ENCODE measurements around the gene CCDC175. TPM values are rescaled to one million over a fixed set of nuclear protein-coding genes. Genes with fewer than 3 reads are reported as not detected.
A peak's percentile ranks its signal among the peaks of the same experiment; 100 is the strongest.

Gene CCDC175
- total RNA-seq, 1 experiment from 2014 or later = not detected

GRCh38 chr14:59510001-59510400 is 66.6 kb downstream of the CCDC175 start:
- ChIA-PET POLR2A (ENCODE audit: unreplicated experiment) (no interaction called here), CTCF (interaction anchor here (0.5 kb wide), 1 partner anchor 195 kb away, joined by 6 read pairs; no protein-coding TSS in a partner anchor)
- H3K4me1 ChIP-seq (ENCODE audit: insufficient read depth, low read length) = peaks cover 7% of the 10 kb centered on the region
- H3K36me3 ChIP-seq (ENCODE audit: low read depth, low read length) = no peaks in the 10 kb centered on the region
- H3K27ac ChIP-seq (ENCODE audit: low read length) = no peak overlapping the region
- intact Hi-C loops (cut with micrococcal nuclease) = no loop called here
- H2AFZ ChIP-seq (ENCODE audit: low read length) = no peak overlapping the region
- H3K9me2 ChIP-seq (replicated peaks; ENCODE audit: low read length) = no peaks in the 10 kb centered on the region
- no peak for ATAC-seq
- TF ChIP-seq EZH2 (IDR thresholded peaks at IDR 0.05; ENCODE audit: low read length, unreplicated experiment) = no peak
- TF ChIP-seq, protein P1, sequence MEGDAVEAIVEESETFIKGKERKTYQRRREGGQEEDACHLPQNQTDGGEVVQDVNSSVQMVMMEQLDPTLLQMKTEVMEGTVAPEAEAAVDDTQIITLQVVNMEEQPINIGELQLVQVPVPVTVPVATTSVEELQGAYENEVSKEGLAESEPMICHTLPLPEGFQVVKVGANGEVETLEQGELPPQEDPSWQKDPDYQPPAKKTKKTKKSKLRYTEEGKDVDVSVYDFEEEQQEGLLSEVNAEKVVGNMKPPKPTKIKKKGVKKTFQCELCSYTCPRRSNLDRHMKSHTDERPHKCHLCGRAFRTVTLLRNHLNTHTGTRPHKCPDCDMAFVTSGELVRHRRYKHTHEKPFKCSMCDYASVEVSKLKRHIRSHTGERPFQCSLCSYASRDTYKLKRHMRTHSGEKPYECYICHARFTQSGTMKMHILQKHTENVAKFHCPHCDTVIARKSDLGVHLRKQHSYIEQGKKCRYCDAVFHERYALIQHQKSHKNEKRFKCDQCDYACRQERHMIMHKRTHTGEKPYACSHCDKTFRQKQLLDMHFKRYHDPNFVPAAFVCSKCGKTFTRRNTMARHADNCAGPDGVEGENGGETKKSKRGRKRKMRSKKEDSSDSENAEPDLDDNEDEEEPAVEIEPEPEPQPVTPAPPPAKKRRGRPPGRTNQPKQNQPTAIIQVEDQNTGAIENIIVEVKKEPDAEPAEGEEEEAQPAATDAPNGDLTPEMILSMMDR (conservative IDR thresholded peaks at IDR 0.05; ENCODE audit: low read depth, low read length) = no peak
- TF ChIP-seq EZH2phosphoT487 (IDR thresholded peaks at IDR 0.05; ENCODE audit: borderline replicate concordance, low read length) = no peak
- no peaks in the 10 kb centered on the region for H4K20me1 ChIP-seq (ENCODE audit: low read length)
- H3K79me2 ChIP-seq (ENCODE audit: low read length) = no peaks in the 10 kb centered on the region
- DNase-seq = no peak
- H3K9ac ChIP-seq (ENCODE audit: low read length) = no peak overlapping the region
- H3K9me3 ChIP-seq (ENCODE audit: low read length) = no peaks in the 10 kb centered on the region
- no peak overlapping the region for H3K4me2 ChIP-seq (ENCODE audit: low read length)
- no peaks in the 10 kb centered on the region for H3F3A ChIP-seq (ENCODE audit: low read length, unreplicated experiment)
- no TSS peak for BruUV-seq (replicated peaks)
- H3K4me3 ChIP-seq (ENCODE audit: low read length) = no peak overlapping the region
- peaks cover 5% of the 10 kb centered on the region; the same call in 1 of the 2 replicates for H3K27me3 ChIP-seq (ENCODE audit: low read length)

GRCh38 chr14:59509101-59509500 is 67.5 kb downstream of the CCDC175 start:
- Histone ChIP-seq H3K36me3 (ENCODE audit: low read depth, low read length) (peaks cover 5% of the 10 kb centered on the region; the same call in 1 of the 2 replicates), H3K27ac (ENCODE audit: low read length) (no peak overlapping the region), H2AFZ (ENCODE audit: low read length) (no peak overlapping the region), H3K4me2 (ENCODE audit: low read length) (no peak overlapping the region), H4K20me1 (ENCODE audit: low read length) (no peaks in the 10 kb centered on the region), H3K4me3 (ENCODE audit: low read length) (no peak overlapping the region), H3K9me3 (ENCODE audit: low read length) (no peaks in the 10 kb centered on the region), H3K9me2 (replicated peaks; ENCODE audit: low read length) (no peaks in the 10 kb centered on the region), H3F3A (ENCODE audit: low read length, unreplicated experiment) (no peaks in the 10 kb centered on the region), H3K9ac (ENCODE audit: low read length) (no peak overlapping the region), H3K79me2 (ENCODE audit: low read length) (no peaks in the 10 kb centered on the region), H3K4me1 (ENCODE audit: insufficient read depth, low read length) (peaks cover 7% of the 10 kb centered on the region), H3K27me3 (ENCODE audit: low read length) (peaks cover 2% of the 10 kb centered on the region; the same call in 1 of the 2 replicates)
- ATAC-seq (no peak), DNase-seq (no peak)
- ChIA-PET POLR2A (ENCODE audit: unreplicated experiment) (interaction anchor here (0.6 kb wide), 1 partner anchor 326 kb away, joined by 4 read pairs; no protein-coding TSS in a partner anchor), CTCF (no interaction called here)
- TF ChIP-seq EZH2phosphoT487 (IDR thresholded peaks at IDR 0.05; ENCODE audit: borderline replicate concordance, low read length) (no peak), EZH2 (IDR thresholded peaks at IDR 0.05; ENCODE audit: low read length, unreplicated experiment) (no peak)
- TF ChIP-seq, protein P1 (conservative IDR thresholded peaks at IDR 0.05; ENCODE audit: low read depth, low read length) = no peak
- intact Hi-C loops (cut with micrococcal nuclease) = no loop called here
- BruUV-seq (replicated peaks) = no TSS peak

- no peak overlapping the region for H3K4me3 ChIP-seq (ENCODE audit: low read length)
- H3K36me3 ChIP-seq (ENCODE audit: low read depth, low read length) = peaks cover 11% of the 10 kb centered on the region; the same call in 1 of the 2 replicates
- no peaks in the 10 kb centered on the region for H3K9me2 ChIP-seq (replicated peaks; ENCODE audit: low read length)
- ATAC-seq (peak; percentile 15), DNase-seq (peak; percentile 89)
- no peak overlapping the region for H2AFZ ChIP-seq (ENCODE audit: low read length)
- intact Hi-C loops (cut with micrococcal nuclease) = loop anchor here (1.0 to 2.0 kb wide), 3 partner anchors 69 to 677 kb away; partner anchors contain the start of gene CCDC175
- peaks cover 7% of the 10 kb centered on the region for H3K4me1 ChIP-seq (ENCODE audit: insufficient read depth, low read length)
- H3K27ac ChIP-seq (ENCODE audit: low read length) = no peak overlapping the region
- ChIA-PET POLR2A (ENCODE audit: unreplicated experiment) (interaction anchor here (0.5 to 0.9 kb wide), 2 partner anchors 20 to 59 kb away, joined by 4 to 6 read pairs; no protein-coding TSS in a partner anchor), CTCF (interaction anchor here (0.6 to 1.6 kb wide), 6 partner anchors 28 to 390 kb away, joined by 3 to 15 read pairs (median 3); partner anchors contain the start of gene CCDC175)
- H3F3A ChIP-seq (ENCODE audit: low read length, unreplicated experiment) = no peaks in the 10 kb centered on the region
- TF ChIP-seq, protein P1 (conservative IDR thresholded peaks at IDR 0.05; ENCODE audit: low read depth, low read length) = no peak
- no peak for TF ChIP-seq EZH2 (IDR thresholded peaks at IDR 0.05; ENCODE audit: low read length, unreplicated experiment)
- no peak for TF ChIP-seq EZH2phosphoT487 (IDR thresholded peaks at IDR 0.05; ENCODE audit: borderline replicate concordance, low read length)
- no peaks in the 10 kb centered on the region for H3K9me3 ChIP-seq (ENCODE audit: low read length)
- BruUV-seq (replicated peaks) = no TSS peak
- no peaks in the 10 kb centered on the region; the same call in 1 of the 2 replicates for H3K27me3 ChIP-seq (ENCODE audit: low read length)
- H3K4me2 ChIP-seq (ENCODE audit: low read length) = no peak overlapping the region
- H4K20me1 ChIP-seq (ENCODE audit: low read length) = no peaks in the 10 kb centered on the region
- no peak overlapping the region for H3K9ac ChIP-seq (ENCODE audit: low read length)
- H3K79me2 ChIP-seq (ENCODE audit: low read length) = no peaks in the 10 kb centered on the region
Observed at GRCh38 chr14:59507752-59508103, 68.9 kb downstream of the CCDC175 start.

All from PC-3 (cell line).